Glomerular endothelial cell (primary cell): Measurements from ENCODE around the gene HHATL. TPM values are rescaled to one million over a fixed set of nuclear protein-coding genes. Genes with fewer than 3 reads are reported as not detected.
A peak's percentile ranks its signal among the peaks of the same experiment; 100 is the strongest.

Experiments used
- DNase-seq: peaks from one replicate; pipeline ENCODE4 v3.0.0-alpha.2; 2011; ENCODE audit warnings: low read depth, low spot score; ENCODE audit errors: extremely low read depth
- total RNA-seq: library from RNA; depleted of rRNA; stranded (reverse); fragments of >200 nt; gene quantifications from 2 replicates; pipeline ENCODE4 v1.2.3, GENCODE V29; 2015

Gene HHATL
- total RNA-seq, 1 donor from 2014 or later, result not detected

DNA sequence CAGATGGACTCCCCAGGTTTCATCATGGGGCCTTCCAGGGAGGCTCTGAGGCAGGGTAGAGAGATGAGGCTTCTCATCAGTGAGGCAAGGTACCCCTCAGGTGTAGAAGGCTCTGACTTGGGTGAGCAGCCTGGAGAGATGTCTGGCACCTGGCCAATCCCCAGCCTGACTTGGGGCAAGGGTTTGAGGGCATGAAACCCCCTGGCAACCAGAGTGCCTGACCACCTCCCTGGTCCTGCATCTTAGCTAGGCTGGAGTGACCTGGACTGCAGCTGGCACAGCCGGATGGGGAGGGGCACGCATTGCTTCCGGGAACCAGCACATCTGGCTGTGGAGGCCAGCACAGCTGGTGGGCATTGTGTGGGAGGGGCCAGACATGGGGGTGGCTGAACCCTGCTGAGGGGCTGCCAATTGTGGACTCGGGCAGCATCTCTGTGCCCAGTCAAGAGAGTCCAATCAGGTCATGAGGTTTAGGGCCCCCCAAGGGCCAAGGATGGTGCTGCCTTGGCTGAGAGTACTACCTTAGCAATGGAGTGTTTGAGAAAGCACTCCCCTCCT lies 47.2 kb downstream of the HHATL start:
- no peak for DNase-seq

DNA sequence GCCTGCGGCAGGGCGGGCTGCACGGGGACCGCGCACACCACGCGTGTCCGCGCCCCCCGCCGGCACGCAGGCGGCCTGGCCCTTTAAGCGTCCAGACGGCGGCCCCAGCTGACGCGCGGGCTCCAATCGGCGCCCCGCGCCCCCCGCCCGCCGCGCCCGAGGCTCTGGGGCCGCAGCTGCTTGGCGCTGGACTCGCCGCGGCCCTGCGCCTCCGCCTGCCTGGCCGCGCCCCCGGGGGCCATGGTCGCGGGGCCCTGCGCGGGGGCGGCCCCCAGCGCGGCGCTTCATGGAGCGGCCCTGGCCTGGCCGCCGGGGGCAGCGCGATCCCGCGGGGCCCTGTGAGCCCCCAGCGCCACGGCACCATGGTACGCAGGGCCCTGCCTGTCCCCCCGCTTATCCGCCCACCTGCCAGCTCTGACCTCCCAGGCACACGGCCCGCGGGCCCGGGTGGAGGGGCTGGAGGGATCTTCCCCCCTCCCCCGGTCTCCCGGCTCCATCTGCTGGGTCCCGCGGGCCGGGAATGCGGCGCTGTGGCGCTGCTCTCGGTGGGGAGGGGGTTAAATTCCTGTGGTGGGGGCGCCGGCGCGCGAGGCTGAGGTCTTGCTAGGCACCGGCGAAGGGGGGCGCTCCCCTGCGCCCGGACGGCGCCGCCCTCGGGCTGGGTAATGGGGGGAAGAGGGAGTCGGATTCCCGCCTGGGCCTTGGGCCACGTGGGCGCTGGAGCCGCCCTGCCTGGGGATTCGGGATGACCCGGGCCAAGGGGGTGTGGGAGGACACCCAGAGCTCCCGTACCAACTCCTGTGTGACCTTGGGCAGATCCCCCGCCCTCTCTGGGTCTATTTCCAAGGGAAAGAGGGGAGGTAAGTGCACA lies 48.0 kb downstream of the HHATL start:
- no peak for DNase-seq

DNA sequence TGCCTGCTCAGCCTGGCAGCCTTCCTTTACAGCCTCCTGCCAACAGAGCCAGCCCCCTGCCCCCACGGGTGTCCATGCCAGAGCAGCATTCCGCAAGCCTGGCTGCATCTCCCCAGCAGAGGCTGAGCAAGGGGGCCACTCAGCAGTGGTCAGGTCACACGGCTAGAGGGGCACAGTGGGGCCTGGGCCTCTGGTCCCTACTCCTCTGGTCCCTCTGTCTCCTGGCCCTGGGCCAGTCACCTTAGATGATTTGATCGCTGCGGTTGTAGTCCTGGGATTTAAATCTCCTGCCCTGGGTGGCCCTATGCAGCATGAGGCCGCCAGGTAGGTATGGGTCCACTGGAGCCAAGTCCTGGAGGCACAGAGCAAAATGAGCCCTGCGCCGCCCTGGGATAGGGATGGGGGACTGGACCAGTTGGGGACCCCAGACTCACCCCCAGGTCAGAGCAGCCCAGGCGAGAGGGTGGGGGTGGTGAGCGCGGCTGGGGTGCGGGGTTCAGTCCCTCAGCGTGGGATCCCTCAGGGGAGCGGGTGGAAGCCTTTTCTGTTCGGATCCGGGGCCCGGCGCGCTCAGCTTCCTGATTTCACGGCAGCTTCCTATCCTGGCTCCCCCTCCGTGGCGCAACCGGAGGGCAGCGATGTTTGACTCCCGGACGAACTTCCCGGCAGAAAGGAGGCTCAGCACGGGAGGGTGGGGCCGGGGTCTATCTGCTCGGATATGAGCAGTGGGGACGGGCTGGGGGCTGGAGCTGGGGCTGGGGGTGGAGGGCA lies 48.9 kb downstream of the HHATL start, which contains the start of gene ZBTB47:
Gene ZBTB47 (plus strand): TSS at position 138 of the 771 bp plus-strand sequence. CDS start 4,659 bp downstream, outside the sequence.
- no peak for DNase-seq

DNA sequence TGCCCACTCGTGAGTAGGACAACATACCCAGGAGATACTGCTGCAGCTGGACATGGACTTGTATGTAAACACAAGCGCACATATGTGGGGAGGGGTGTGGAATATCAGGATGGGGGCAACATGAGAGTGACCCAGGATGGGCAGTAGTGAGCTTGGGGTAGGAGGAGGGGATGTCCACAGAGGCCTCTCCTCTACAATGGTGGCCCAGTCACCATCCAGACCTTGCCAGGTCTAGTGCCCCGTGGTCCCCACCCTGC lies 49.4 kb downstream of the HHATL start:
- DNase-seq, result no peak

DNA sequence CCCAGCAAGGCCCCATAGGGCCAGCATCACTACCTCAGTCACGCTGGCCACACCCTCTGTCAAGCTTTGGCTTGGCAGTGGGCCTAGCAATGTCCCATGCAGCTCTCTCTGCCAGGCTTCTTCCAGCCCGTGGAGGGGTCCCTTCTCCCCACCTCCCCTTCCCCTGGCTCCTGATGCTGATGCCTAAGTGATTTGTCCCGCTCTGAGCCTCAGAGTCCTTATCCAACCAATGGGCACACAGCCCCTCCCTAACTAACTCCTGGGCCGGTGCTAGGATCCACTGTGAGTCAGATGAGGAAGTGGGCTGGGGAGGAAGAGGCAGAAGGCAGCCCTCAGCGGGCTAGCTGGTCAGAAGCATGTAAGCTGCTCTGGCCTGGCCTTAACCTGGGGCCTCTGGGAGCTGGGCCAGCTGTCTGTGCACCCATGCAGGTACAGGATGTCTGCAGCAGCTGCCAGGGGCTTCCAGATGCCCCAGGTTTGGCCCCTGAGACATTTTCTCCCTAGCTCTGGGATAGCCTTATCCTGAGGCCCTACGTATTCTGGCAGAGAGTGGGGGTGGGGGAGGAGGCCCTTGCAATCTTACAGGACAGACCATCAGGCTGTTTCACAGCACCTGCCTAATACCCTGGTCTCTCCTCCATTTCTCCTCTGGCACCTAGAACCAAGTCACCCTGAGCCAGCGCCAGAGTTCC lies 49.8 kb downstream of the HHATL start:
- peak; percentile 31 for DNase-seq

DNA sequence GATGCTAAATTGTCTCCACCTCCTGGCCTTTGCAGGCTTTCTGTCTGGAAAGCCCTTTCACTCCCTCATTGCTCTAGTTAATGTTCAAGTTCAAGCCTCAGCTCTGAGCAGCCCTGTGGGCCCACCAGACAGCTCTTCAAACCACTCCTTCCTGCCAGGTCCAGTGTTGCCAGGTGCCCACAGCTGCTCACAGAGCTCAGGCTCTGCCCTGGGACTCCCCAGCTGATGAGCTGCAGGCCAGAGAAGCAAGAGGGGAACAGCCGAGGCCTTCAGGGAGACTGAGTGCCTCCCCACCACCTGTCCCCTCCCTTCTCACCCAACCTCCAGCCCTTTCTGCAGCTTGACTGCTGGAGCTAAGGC lies 50.4 kb downstream of the HHATL start:
- no peak for DNase-seq

DNA sequence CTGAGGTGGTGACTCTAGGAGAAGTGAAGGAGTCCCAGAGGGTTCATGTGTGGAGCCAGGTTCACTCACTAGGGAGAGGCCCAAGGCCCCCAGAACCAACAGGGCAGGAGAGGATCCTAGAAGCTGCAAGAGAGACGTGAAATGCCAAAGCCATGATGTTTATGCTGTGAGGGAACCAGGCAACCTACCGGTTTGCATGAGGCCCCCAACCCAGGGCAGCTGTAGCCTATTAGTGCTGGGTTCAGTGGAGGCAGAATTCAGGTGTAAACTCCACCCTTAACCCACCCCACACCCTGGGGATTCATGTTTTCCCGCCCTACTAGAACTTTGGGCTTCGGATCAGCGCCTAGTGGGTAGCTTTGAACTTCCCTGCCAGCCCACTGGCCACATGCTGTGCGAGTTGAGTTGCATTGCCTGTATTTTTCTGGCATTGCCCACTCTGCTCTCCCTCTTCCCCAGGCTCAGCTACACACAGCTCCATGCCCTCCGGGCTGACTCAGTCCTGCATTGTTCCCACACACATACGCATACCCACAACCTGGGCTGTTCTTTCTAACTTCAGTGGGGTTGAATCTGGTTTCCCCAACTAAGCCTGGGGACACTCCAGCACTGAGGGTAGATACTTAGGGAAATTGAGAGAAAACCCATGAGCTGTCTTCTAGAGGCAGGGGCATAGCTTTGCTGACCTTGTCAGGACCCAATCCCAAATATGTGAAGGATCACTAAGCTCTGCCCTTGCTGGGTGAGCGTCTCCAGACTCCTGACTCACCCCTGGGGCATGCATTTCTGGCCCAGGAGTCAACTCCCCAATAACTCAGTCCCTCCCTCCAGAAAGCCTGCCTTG lies 51.1 kb downstream of the HHATL start:
- no peak for DNase-seq

DNA sequence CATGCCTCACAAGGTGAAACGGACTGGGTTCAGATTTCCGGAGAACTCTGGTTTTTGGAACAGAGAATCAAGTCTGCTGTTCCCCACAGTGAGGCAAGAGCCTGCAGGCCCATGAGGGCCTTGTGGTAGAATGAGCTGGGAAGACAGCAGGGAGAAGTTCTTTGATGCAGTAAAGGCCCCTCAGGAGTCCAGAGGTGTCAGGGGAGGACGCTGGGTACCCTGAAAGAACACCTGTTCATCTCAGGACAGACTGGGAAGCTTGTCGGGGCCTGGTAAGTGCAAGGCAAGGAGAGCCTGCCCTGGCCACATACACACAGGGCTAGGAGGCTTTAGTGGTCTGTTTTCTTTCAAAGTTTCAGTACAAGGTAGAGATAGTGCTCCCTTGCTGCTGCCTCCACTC lies 52.8 kb downstream of the HHATL start:
- DNase-seq, result no peak

DNA sequence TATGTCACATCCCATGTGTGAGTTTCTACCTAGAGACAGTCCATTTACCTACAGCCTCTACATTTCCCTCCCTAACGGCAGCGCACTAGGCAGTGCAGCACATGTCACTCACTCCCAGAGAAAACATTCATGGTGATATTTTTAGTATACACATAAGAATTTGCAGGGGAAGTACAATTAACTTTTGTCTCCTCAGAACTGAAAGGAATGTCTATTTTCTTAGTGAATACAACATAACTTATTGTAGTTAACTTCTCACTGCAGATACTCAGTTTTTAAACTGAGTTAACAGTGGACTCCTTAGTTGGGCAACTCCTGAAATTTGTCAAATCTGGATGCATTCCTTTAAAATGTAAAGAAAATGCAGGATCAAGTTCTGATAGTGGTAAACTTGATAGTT lies 53.6 kb downstream of the HHATL start:
- no peak for DNase-seq

DNA sequence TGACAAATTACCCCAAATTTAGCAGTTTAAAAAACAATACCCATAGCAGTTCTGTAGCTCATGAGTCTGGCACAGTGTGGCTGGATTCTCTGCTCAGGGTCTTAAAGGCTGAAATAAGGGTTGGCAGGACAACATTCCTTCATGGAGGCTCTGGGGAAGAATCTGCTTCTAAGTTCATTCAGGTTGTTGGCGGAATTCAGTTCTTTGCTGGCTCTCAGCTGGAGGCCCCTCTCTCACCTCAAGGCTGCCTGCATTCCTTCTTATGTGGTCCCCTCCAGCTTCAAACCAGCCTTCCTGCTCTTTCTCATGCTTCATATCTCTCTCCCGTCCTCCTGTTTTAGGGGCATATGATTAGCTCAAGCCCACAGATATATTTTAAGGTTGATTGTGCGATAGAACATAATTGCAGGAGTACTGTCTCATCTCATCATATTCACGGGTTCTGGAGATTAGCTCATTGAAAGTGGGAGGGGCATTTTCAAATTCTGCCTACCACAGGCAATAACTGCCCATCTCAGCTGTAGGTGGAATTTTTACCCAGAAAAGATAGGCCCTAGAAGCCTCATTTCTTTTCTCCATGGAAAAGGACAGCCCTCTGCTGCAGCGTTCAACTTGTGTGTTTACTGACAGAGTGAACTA lies 54.7 kb downstream of the HHATL start:
- no peak for DNase-seq

Other genes with a start within 250 kb of the HHATL start
- gene VIPR1, start 200.2 kb downstream of the HHATL start, total RNA-seq, result 1.4 and 6.9 TPM in 2 replicates
- 67.1 and 72.9 TPM in 2 replicates for gene SEC22C, start 120.8 kb downstream of the HHATL start, total RNA-seq
- 28.3 and 33.2 TPM in 2 replicates for gene SS18L2, start 111.9 kb downstream of the HHATL start, total RNA-seq
- gene NKTR, start 102.1 kb downstream of the HHATL start, total RNA-seq, result 23.0 and 73.9 TPM in 2 replicates
- gene ZBTB47, start 49.1 kb downstream of the HHATL start, total RNA-seq, result 19.1 and 24.3 TPM in 2 replicates
- not detected in 2 replicates for gene KLHL40, start 17.3 kb downstream of the HHATL start, total RNA-seq
- gene CCDC13, start 70.5 kb upstream of the HHATL start, total RNA-seq, result 0.47 and 1.5 TPM in 2 replicates
- 107 and 118 TPM in 2 replicates for gene HIGD1A, start 101.7 kb upstream of the HHATL start, total RNA-seq
- gene ACKR2, start 106.6 kb upstream of the HHATL start, total RNA-seq, result 0.41 TPM in 1 of 2 replicates, not detected in the other
- gene CYP8B1, start 173.1 kb upstream of the HHATL start, total RNA-seq, result not detected in 2 replicates
- 0.63 and 1.5 TPM in 2 replicates for gene ZNF662, start 203.3 kb upstream of the HHATL start, total RNA-seq